Endothelial cell (in vitro differentiated cells): ENCODE measurements around the gene CAPZB. TPM values are rescaled to one million over a fixed set of nuclear protein-coding genes. Genes with fewer than 3 reads are reported as not detected.

Experiments
- DNase-seq: peaks from one replicate; pipeline ENCODE4 v3.0.0; 2021; ENCODE audit warnings: low spot score
- H3K27ac Mint-ChIP-seq: one replicate; pipeline ENCODE4 v1.8.0; 2021; ENCODE audit warnings: mixed read lengths, inconsistent platforms; ENCODE audit not compliant: unreplicated experiment
- H3K27me3 Mint-ChIP-seq: one replicate; pipeline ENCODE4 v1.8.0; 2021; ENCODE audit warnings: mild to moderate bottlenecking, moderate library complexity, mixed read lengths, inconsistent platforms; ENCODE audit not compliant: unreplicated experiment
- H3K36me3 Mint-ChIP-seq: one replicate; pipeline ENCODE4 v1.8.0; 2021; ENCODE audit warnings: mild to moderate bottlenecking, low read depth, mixed read lengths, inconsistent platforms; ENCODE audit not compliant: unreplicated experiment
- H3K4me1 Mint-ChIP-seq: one replicate; pipeline ENCODE4 v1.8.0; 2021; ENCODE audit warnings: mild to moderate bottlenecking, mixed read lengths, inconsistent platforms; ENCODE audit not compliant: unreplicated experiment
- H3K4me3 Mint-ChIP-seq: one replicate; pipeline ENCODE4 v1.8.0; 2021; ENCODE audit warnings: mild to moderate bottlenecking, mixed read lengths, inconsistent platforms; ENCODE audit not compliant: unreplicated experiment
- H3K9me3 Mint-ChIP-seq: one replicate; pipeline ENCODE4 v1.8.0; 2021; ENCODE audit warnings: mixed read lengths, inconsistent platforms; ENCODE audit not compliant: unreplicated experiment
- CTCF ChIP-seq: fragments of 200-600 bp; sonication (generic); IDR thresholded peaks from one replicate; pipeline ENCODE4 v1.5.0; 2021; ENCODE audit warnings: antibody characterized with exemption; ENCODE audit not compliant: unreplicated experiment
- total RNA-seq: library from RNA; stranded (reverse); fragmentation: NEBNext Ultra II Directional; extraction: Animal tissue kit (Norgen Biotek cat#: 25700); gene quantifications from one replicate; pipeline ENCODE4 v1.2.1, GENCODE V29; 2021; ENCODE audit not compliant: unreplicated experiment

Gene CAPZB
- total RNA-seq, 1 donor from 2014 or later: 414 TPM

GRCh38 chr1:19468397-19468956, 16.9 kb downstream of the CAPZB start:
- Mint-ChIP-seq H3K9me3 (no peaks in the 10 kb centered on the region), H3K4me3 (no peak overlapping the region), H3K27ac (no peak overlapping the region), H3K4me1 (peaks cover 37% of the 10 kb centered on the region), H3K27me3 (peaks cover 4% of the 10 kb centered on the region), H3K36me3 (no peaks in the 10 kb centered on the region)
- no peak for TF ChIP-seq CTCF
- no peak for DNase-seq

DNA sequence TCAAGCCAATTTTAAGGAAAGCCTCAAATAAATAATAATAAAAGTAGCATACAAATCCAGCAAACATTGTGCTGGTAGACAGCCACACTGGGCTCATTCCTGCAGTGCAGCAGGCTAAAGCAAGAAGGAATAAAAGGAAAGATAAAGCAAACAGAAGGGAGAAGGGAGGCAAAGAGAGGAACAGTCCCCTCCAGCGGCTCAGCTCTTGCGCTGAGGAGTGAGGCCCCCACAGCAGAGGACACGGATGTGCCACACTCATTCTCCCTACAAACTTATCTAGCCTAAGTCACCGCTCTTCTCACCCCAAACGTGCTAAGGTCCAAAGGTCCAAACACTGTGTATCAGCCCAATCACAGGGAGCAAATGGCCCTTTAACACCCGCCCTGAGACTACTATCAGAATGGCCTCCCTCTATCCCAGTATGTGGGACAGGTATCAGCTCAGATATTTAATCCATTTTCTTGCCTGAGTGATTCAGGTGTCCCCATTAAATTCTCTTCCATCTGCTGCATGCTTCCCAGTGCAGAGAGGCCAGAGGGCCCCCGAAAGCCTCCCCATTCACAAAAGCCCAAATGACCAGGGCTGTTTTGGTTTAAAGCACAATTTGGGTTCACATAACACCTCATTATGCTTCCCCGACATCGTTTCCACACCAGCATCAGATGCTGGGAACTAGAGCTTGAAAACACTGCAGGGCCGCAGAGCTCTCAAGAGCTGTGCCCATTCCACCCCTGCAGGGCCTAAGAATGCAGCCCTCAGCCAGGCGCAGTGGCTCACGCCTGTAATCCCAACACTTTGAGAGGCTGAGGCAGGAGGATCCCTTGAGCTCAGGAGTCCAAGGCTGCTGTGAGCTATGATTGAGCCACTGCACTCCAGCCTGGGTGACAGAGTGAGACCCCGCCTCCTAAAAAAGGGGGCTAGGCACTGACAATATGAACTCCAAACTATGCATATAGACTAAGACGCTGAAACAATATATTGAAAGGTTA, 17.8 kb downstream of the CAPZB start:
- Mint-ChIP-seq H3K4me3 (no peak overlapping the region), H3K4me1 (peaks cover 39% of the 10 kb centered on the region), H3K27ac (no peak overlapping the region), H3K27me3 (peaks cover 4% of the 10 kb centered on the region), H3K36me3 (no peaks in the 10 kb centered on the region), H3K9me3 (no peaks in the 10 kb centered on the region)
- DNase-seq: no peak
- no peak for TF ChIP-seq CTCF

DNA sequence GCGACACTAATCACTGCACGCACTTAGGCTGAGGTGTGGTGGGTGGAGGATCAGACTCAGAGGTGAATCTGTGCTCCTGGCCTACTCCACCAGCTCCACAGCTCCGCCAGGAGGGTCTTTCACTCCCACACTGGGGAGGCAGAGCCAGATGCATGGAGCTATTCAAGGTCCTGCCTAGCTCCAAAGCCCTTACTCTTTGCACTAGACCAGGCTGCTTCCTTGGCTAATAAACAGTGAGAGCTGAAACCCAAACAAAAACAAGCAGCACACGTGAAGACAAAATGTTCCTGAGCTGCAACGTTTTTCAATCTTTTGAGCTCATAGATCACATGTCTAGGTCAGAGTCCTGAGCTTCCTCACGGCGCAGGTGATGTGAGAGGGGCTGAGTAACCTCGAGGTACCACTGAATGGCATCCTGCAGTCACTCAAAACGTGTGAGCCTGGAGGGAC, 19.2 kb downstream of the CAPZB start:
- H3K9me3 Mint-ChIP-seq: no peaks in the 10 kb centered on the region
- peaks cover 34% of the 10 kb centered on the region for H3K4me1 Mint-ChIP-seq
- TF ChIP-seq CTCF: no peak
- peaks cover 4% of the 10 kb centered on the region for H3K27me3 Mint-ChIP-seq
- H3K4me3 Mint-ChIP-seq: no peak overlapping the region
- H3K36me3 Mint-ChIP-seq: no peaks in the 10 kb centered on the region
- no peak overlapping the region for H3K27ac Mint-ChIP-seq
- no peak for DNase-seq

GRCh38 chr1:19465650-19466049, 19.7 kb downstream of the CAPZB start:
- Mint-ChIP-seq H3K36me3 (no peaks in the 10 kb centered on the region), H3K9me3 (no peaks in the 10 kb centered on the region), H3K4me3 (no peak overlapping the region), H3K27ac (no peak overlapping the region), H3K27me3 (peaks cover 4% of the 10 kb centered on the region), H3K4me1 (peaks cover 32% of the 10 kb centered on the region)
- no peak for DNase-seq
- TF ChIP-seq CTCF: no peak

DNA sequence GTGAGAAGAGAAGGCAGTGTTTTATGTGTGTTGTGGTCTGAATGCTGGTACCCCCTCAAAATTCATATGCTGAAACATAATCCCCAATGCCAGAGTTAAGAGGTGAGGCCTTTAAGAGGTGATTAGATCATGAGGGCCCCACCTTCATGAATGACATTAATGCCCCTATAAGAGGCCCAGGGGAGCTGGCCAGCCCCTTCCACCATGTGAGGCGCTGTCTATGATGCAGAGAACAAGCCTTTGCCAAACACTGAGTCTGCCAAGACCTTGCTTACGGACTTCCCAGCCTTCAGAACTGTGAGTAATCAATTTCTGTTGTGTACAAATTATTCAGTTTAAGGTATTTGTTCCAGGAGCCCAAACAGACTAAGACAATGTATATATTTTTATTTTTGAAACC, 20.2 kb downstream of the CAPZB start:
- DNase-seq: no peak
- no peak overlapping the region for H3K27ac Mint-ChIP-seq
- no peaks in the 10 kb centered on the region for H3K9me3 Mint-ChIP-seq
- H3K27me3 Mint-ChIP-seq: peaks cover 4% of the 10 kb centered on the region
- H3K36me3 Mint-ChIP-seq: no peaks in the 10 kb centered on the region
- peaks cover 28% of the 10 kb centered on the region for H3K4me1 Mint-ChIP-seq
- H3K4me3 Mint-ChIP-seq: no peak overlapping the region
- TF ChIP-seq CTCF: no peak
